A549 (cell line): ENCODE data around the gene SPEF1. TPM values are rescaled to one million over a fixed set of nuclear protein-coding genes. Genes with fewer than 3 reads are reported as not detected.
"Not testable (repeated sequence)": the region's sequence is repeated elsewhere in the genome, so short reads cannot be mapped to it uniquely, and the experiment has no call there.

Source experiments
- ATAC-seq, 2 experiments: fragments of 200-7000 bp in 1 of 2; fragments of >200 bp in 1 of 2; cut with Nextera tagmentation in 1 of 2; cut with Tn5 transposase in 1 of 2; 3 replicates each; pipeline versions ENCODE4 v1.8.0 to v1.9.1; 2018 to 2020; ENCODE audit warnings: mild to moderate bottlenecking in 1 of 2, moderate library complexity in 1 of 2
- CTCF ChIA-PET: fragments of 300-600 bp; sonication (Branson Sonifier 250); formaldehyde crosslinking; extraction: SDS; loops from one replicate; lab custom pipeline; 2021; ENCODE audit warnings: antibody characterized with exemption, inconsistent platforms; lab: Yijun Ruan, JAX
- POLR2A ChIA-PET: fragments of 350-600 bp; formaldehyde crosslinking; extraction: SDS; loops from one replicate; lab custom pipeline; 2021; ENCODE audit warnings: antibody characterized with exemption, inconsistent platforms; lab: Yijun Ruan, JAX
- DNase-seq, 2 experiments: peaks; one replicate each; pipeline versions ENCODE4 v3.0.0 to v3.0.0-alpha.2; 2011 to 2016; ENCODE audit warnings: low read depth in 1 of 2, low spot score in 1 of 2
- FAIRE-seq: peaks from 2 replicates; lab custom pipeline; 2011; peaks lifted over from hg19 to GRCh38; lab: Jason Lieb, UNC
- H3K27ac ChIP-seq, 2 experiments: fragments of >200 bp; sonication (Bioruptor Twin); formaldehyde crosslinking; 3 replicates each; pipeline ENCODE4 v1.5.1; 2016 to 2017
- H3K4me1 ChIP-seq: fragments of >200 bp; sonication (Bioruptor Twin); formaldehyde crosslinking; 3 replicates; pipeline ENCODE4 v1.6.1; 2016
- H3K4me2 ChIP-seq: fragments of >200 bp; sonication (Bioruptor Twin); formaldehyde crosslinking; 3 replicates; pipeline ENCODE4 v1.6.1; 2016
- H3K4me3 ChIP-seq: fragments of >200 bp; sonication (Bioruptor Twin); formaldehyde crosslinking; 3 replicates; pipeline ENCODE4 v1.5.1; 2016
- H3K9me3 ChIP-seq: fragments of >200 bp; sonication (Bioruptor Twin); formaldehyde crosslinking; 3 replicates; pipeline ENCODE4 v1.6.1; 2016
- ATOH8 ChIP-seq: fragments of 250-450 bp; sonication (Bioruptor Pico); IDR thresholded peaks from 2 replicates; pipeline ENCODE4 v1.5.0; 2020; ENCODE audit warnings: low read depth, mild to moderate bottlenecking, moderate library complexity
- BCL3 ChIP-seq: fragments of >200 bp; sonication (Bioruptor Twin); formaldehyde crosslinking; IDR thresholded peaks from 3 replicates; pipeline ENCODE4 v1.6.1; 2016
- CBX2 ChIP-seq: fragments of 200-600 bp; sonication (generic); IDR thresholded peaks from 2 replicates; pipeline ENCODE4 v1.6.1; 2016; ENCODE audit warnings: low read depth, mild to moderate bottlenecking, borderline replicate concordance
- CBX8 ChIP-seq: fragments of 200-600 bp; sonication (generic); IDR thresholded peaks from 2 replicates; pipeline ENCODE4 v1.6.1; 2016
- CHD2 ChIP-seq: fragments of 150-350 bp; IDR thresholded peaks from 2 replicates; pipeline ENCODE4 v1.6.1; 2014; ENCODE audit warnings: low read length; ENCODE audit not compliant: partially characterized antibody
- EP300 ChIP-seq, 2 experiments: fragments of >200 bp; sonication (Bioruptor Twin); formaldehyde crosslinking; IDR thresholded peaks; 2 replicates in 1 of 2; 3 replicates in 1 of 2; pipeline ENCODE4 v1.6.1; 2016 to 2017
- ESRRA ChIP-seq: fragments of 150-350 bp; IDR thresholded peaks from 2 replicates; pipeline ENCODE4 v1.6.1; 2014; ENCODE audit warnings: mild to moderate bottlenecking, low read length, borderline replicate concordance
- FOSL2 ChIP-seq, 2 experiments: fragments of 450-650 bp in 1 of 2; fragments of >200 bp in 1 of 2; sonication (Bioruptor Twin) in 1 of 2; formaldehyde crosslinking; IDR thresholded peaks; 2 replicates each; pipeline versions ENCODE4 v1.5.0 to v1.6.1; 2016 to 2020; ENCODE audit warnings: mild to moderate bottlenecking in 1 of 2, moderate library complexity in 1 of 2
- FOXS1 ChIP-seq: fragments of 250-450 bp; sonication (Bioruptor Pico); IDR thresholded peaks from 2 replicates; pipeline ENCODE4 v1.5.0; 2020; ENCODE audit warnings: mild to moderate bottlenecking, moderate library complexity
- GATA3 ChIP-seq: IDR thresholded peaks from 2 replicates; pipeline ENCODE4 v1.6.1; 2012; ENCODE audit warnings: borderline replicate concordance
- HEYL ChIP-seq: fragments of 250-450 bp; sonication (Bioruptor Pico); IDR thresholded peaks from 2 replicates; pipeline ENCODE4 v1.8.0; 2021; ENCODE audit warnings: mild to moderate bottlenecking, moderate library complexity
- HMGXB4 ChIP-seq: fragments of 250-450 bp; sonication (Bioruptor Pico); IDR thresholded peaks from 2 replicates; pipeline ENCODE4 v1.5.0; 2021; ENCODE audit warnings: mild to moderate bottlenecking, moderate library complexity, borderline replicate concordance
- HOXB13 ChIP-seq: fragments of 250-450 bp; sonication (Bioruptor Pico); IDR thresholded peaks from 2 replicates; pipeline ENCODE4 v1.5.0; 2020; ENCODE audit warnings: low read depth, mild to moderate bottlenecking, moderate library complexity
- JUNB ChIP-seq: fragments of >200 bp; sonication (Bioruptor Twin); formaldehyde crosslinking; IDR thresholded peaks from 2 replicates; pipeline ENCODE4 v1.6.1; 2016
- KDM1A ChIP-seq: fragments of 200-600 bp; sonication (generic); IDR thresholded peaks from 2 replicates; pipeline ENCODE4 v1.6.1; 2016; ENCODE audit warnings: low read depth, mild to moderate bottlenecking
- KDM5A ChIP-seq: fragments of 200-600 bp; sonication (generic); IDR thresholded peaks from 2 replicates; pipeline ENCODE4 v1.6.1; 2016; ENCODE audit warnings: antibody characterized with exemption, mild to moderate bottlenecking
- MAFK ChIP-seq: fragments of 450-650 bp; IDR thresholded peaks from 2 replicates; pipeline ENCODE4 v1.6.1; 2014; ENCODE audit not compliant: partially characterized antibody
- MYC ChIP-seq: IDR thresholded peaks from 2 replicates; pipeline ENCODE4 v1.6.1; 2012; ENCODE audit warnings: mild to moderate bottlenecking, inconsistent platforms, low read length, improper control_type of control experiment, borderline replicate concordance
- NFE2L2 ChIP-seq: fragments of 150-350 bp; conservative IDR thresholded peaks from 2 replicates; pipeline ENCODE4 v1.6.1; 2014; ENCODE audit warnings: low read length
- NR3C1 ChIP-seq: fragments of >200 bp; sonication (Bioruptor Twin); formaldehyde crosslinking; IDR thresholded peaks from 3 replicates; pipeline ENCODE4 v1.6.1; 2017
- POLR2AphosphoS2 ChIP-seq: conservative IDR thresholded peaks from 2 replicates; pipeline ENCODE4 v1.6.1; 2012; ENCODE audit warnings: low read length, improper control_type of control experiment, inconsistent platforms
- RCOR1 ChIP-seq: fragments of 150-350 bp; IDR thresholded peaks from 2 replicates; pipeline ENCODE4 v1.6.1; 2014; ENCODE audit warnings: antibody characterized with exemption, low read length, low read depth
- RFX5 ChIP-seq: fragments of 450-650 bp; IDR thresholded peaks from 2 replicates; pipeline ENCODE4 v1.7.1; 2014; ENCODE audit warnings: antibody characterized with exemption, mild to moderate bottlenecking, moderate library complexity
- TFCP2L1 ChIP-seq: fragments of 250-450 bp; sonication (Bioruptor Pico); IDR thresholded peaks from 2 replicates; pipeline ENCODE4 v1.5.0; 2021; ENCODE audit warnings: mild to moderate bottlenecking
- TP53 ChIP-seq: fragments of 250-450 bp; sonication (Bioruptor Pico); IDR thresholded peaks from 2 replicates; pipeline ENCODE4 v1.5.0; 2021; ENCODE audit warnings: mild to moderate bottlenecking, moderate library complexity
- USF2 ChIP-seq: fragments of 450-650 bp; IDR thresholded peaks from 2 replicates; pipeline ENCODE4 v1.6.1; 2014; ENCODE audit warnings: antibody characterized with exemption
- ZNF302 ChIP-seq: fragments of 250-450 bp; sonication (Bioruptor Pico); IDR thresholded peaks from 2 replicates; pipeline ENCODE4 v1.9.0; 2021; ENCODE audit warnings: inconsistent platforms, mild to moderate bottlenecking, moderate library complexity
- WGBS: methylation state at CpG from one replicate; pipeline ENCODE4 v1.1.6; 2017; ENCODE audit errors: missing lambda C conversion rate; 5-methylcytosine and 5-hydroxymethylcytosine counted together
- polyA plus RNA-seq, 4 experiments: library from polyadenylated mRNA; depleted of rRNA in 3 of 4; stranded (reverse); fragments of >200 nt; fragmentation: RNase III in 1 of 4; extraction: RNeasy Plus Mini Kit Qiagen cat#74134 plus additional on column Dnase treatment in 1 of 4; gene quantifications; 2 replicates in 3 of 4; 3 replicates in 1 of 4; pipeline ENCODE4 v1.2.3, GENCODE V29; 2011 to 2017

Gene SPEF1
- polyA plus RNA-seq, 2 of the 4 experiments (the other 2 are of a cell fraction) = 0.41 to 1.3 TPM

GRCh38 chr20:3781153-3781910 lies at the start of gene SPEF1 (continued):
- no peak for TF ChIP-seq MAFK
- TF ChIP-seq ESRRA = no peak
- TF ChIP-seq NR3C1 = no peak
- no peak; the same call in 1 of the 2 replicates for TF ChIP-seq MYC
- no peak for TF ChIP-seq RFX5
- TF ChIP-seq HEYL (CRISPR knock-in tag) = no peak
- 0 out of 2 replicates have a peak, but pooled peaks have one; percentile 31 for TF ChIP-seq KDM5A
- TF ChIP-seq HOXB13 (CRISPR knock-in tag) = 0 out of 2 replicates have a peak, but pooled peaks have one; percentile 17
- no peak for TF ChIP-seq RCOR1
- TF ChIP-seq CHD2 = no peak
- TF ChIP-seq HMGXB4 (CRISPR knock-in tag) = no peak
- no peak for TF ChIP-seq EP300 (IDR thresholded peaks at IDR 0.05)
- TF ChIP-seq FOXS1 = no peak
- no peak for TF ChIP-seq USF2
- no peak for TF ChIP-seq CBX8
- TF ChIP-seq NFE2L2 = no peak
- no peak for TF ChIP-seq TP53 (CRISPR knock-in tag)
- TF ChIP-seq ATOH8 (CRISPR knock-in tag) = no peak
- no peak for TF ChIP-seq ZNF302
- no peak for TF ChIP-seq FOSL2 (IDR thresholded peaks at IDR 0.05)
- TF ChIP-seq FOSL2 (CRISPR knock-in tag; IDR thresholded peaks at IDR 0.05) = 0 out of 2 replicates have a peak, but pooled peaks have one; percentile 2
- TF ChIP-seq CBX2 = no peak
- TF ChIP-seq BCL3 = no peak
- no peak for TF ChIP-seq JUNB
- TF ChIP-seq TFCP2L1 (CRISPR knock-in tag) = peak; percentile 87; the same call in 1 of the 2 replicates
- no peak for TF ChIP-seq GATA3
- TF ChIP-seq KDM1A = no peak
- TF ChIP-seq POLR2AphosphoS2 = peak; percentile 88; the same call in 1 of the 2 replicates

- not testable (repeated sequence) for H3K4me2 ChIP-seq, FAIRE-seq, H3K27ac ChIP-seq, DNase-seq, H3K4me1 ChIP-seq, H3K4me3 ChIP-seq, ATAC-seq, H3K9me3 ChIP-seq
- 93% methylated on average over 5 of the region's 5 CpGs for WGBS
- CTCF ChIA-PET = interaction anchor here (1.0 to 13.6 kb wide), 7 partner anchors 9 to 44 kb away, joined by 3 to 128 read pairs (median 5); partner anchors contain the start of genes AP5S1 and CENPB
- POLR2A ChIA-PET = interaction anchor here (0.6 to 0.7 kb wide), 2 partner anchors 9 to 247 kb away, joined by 3 to 6 read pairs; no protein-coding TSS in a partner anchor
These were observed 48.6 kb upstream of the SPEF1 start for GRCh38 chr20:3829891-3830290.
